GM21529 (cell line): ENCODE results near the gene GJA3.

Experiments used
- ATAC-seq: cut with Tn5 transposase; IDR thresholded peaks from one replicate; pipeline ENCODE4 v1.9.1; 2021; ENCODE audit not compliant: unreplicated experiment

Gene GJA3

GRCh38 chr13:20099319-20099718 lies 61.5 kb downstream of the GJA3 start:
- no peak for ATAC-seq

GRCh38 chr13:20093951-20094350 lies 66.9 kb downstream of the GJA3 start:
- no peak for ATAC-seq

GRCh38 chr13:20090349-20090748 lies 70.5 kb downstream of the GJA3 start:
- no peak for ATAC-seq
